ENCODE measurements around the gene NEDD8. TPM values are rescaled to one million over a fixed set of nuclear protein-coding genes. Genes with fewer than 3 reads are reported as not detected.
"Not testable (repeated sequence)": the region's sequence is repeated elsewhere in the genome, so short reads cannot be mapped to it uniquely, and the experiment has no call there.

NEDD8 gene
- total RNA-seq, 4 donors from 2014 or later, result 54.7 to 137 (median 104) TPM

GRCh38 chr14:24231263-24232120, 675 bp downstream of the NEDD8 start:
- Histone ChIP-seq H3K9me3 (no peaks in the 10 kb centered on the region), H3K4me3 (peak overlapping the region; percentile 79), H3K27me3 (no peaks in the 10 kb centered on the region), H3K36me3 (peaks cover 14% of the 10 kb centered on the region), H3K4me1 (peaks cover 39% of the 10 kb centered on the region), H3K27ac (peak overlapping the region; percentile 87)
- no peak for TF ChIP-seq POLR2AphosphoS5 (IDR thresholded peaks at IDR 0.05)
- TF ChIP-seq EP300 (IDR thresholded peaks at IDR 0.05), result no peak
- TF ChIP-seq CTCF (IDR thresholded peaks at IDR 0.05), result no peak
- TF ChIP-seq POLR2A (IDR thresholded peaks at IDR 0.05), result no peak
- peak in 1 of 2 donors; percentile 72 for DNase-seq (ENCODE audit: low spot score in 2 of 2)
- 12% methylated on average over 17 of the region's 23 CpGs for WGBS

- peaks cover 25% of the 10 kb centered on the region for H3K4me1 ChIP-seq
- H3K27me3 ChIP-seq, result no peaks in the 10 kb centered on the region
- 90% methylated on average over 1 of the region's 1 CpG for WGBS
- no peak for DNase-seq (ENCODE audit: low spot score in 2 of 2)
- H3K27ac ChIP-seq, result no peak overlapping the region
- peaks cover 4% of the 10 kb centered on the region for H3K36me3 ChIP-seq
- no peaks in the 10 kb centered on the region for H3K9me3 ChIP-seq
- TF ChIP-seq CTCF (IDR thresholded peaks at IDR 0.05) (no peak), POLR2AphosphoS5 (IDR thresholded peaks at IDR 0.05) (no peak), POLR2A (IDR thresholded peaks at IDR 0.05) (no peak), EP300 (IDR thresholded peaks at IDR 0.05) (no peak)
- no peak overlapping the region for H3K4me3 ChIP-seq
Observed at GRCh38 chr14:24228902-24229301, 3.3 kb downstream of the NEDD8 start.

GRCh38 chr14:24226473-24226872, 5.7 kb downstream of the NEDD8 start:
- Histone ChIP-seq H3K4me3 (no peak overlapping the region), H3K27ac (no peak overlapping the region), H3K27me3 (no peaks in the 10 kb centered on the region), H3K36me3 (peaks cover 4% of the 10 kb centered on the region), H3K9me3 (no peaks in the 10 kb centered on the region), H3K4me1 (peaks cover 11% of the 10 kb centered on the region)
- TF ChIP-seq POLR2AphosphoS5 (IDR thresholded peaks at IDR 0.05) (no peak), EP300 (IDR thresholded peaks at IDR 0.05) (no peak), CTCF (IDR thresholded peaks at IDR 0.05) (no peak), POLR2A (IDR thresholded peaks at IDR 0.05) (no peak)
- 64% methylated on average over 1 of the region's 1 CpG for WGBS
- DNase-seq (ENCODE audit: low spot score in 2 of 2), result no peak

GRCh38 chr14:24224618-24225071, 7.5 kb downstream of the NEDD8 start:
- 79% methylated on average over 7 of the region's 7 CpGs for WGBS
- DNase-seq (ENCODE audit: low spot score in 2 of 2), result no peak
- H3K9me3 ChIP-seq, result no peaks in the 10 kb centered on the region
- H3K27me3 ChIP-seq, result no peaks in the 10 kb centered on the region
- peaks cover 4% of the 10 kb centered on the region for H3K36me3 ChIP-seq
- no peak for TF ChIP-seq POLR2AphosphoS5 (IDR thresholded peaks at IDR 0.05)
- TF ChIP-seq CTCF (IDR thresholded peaks at IDR 0.05), result no peak
- no peak for TF ChIP-seq POLR2A (IDR thresholded peaks at IDR 0.05)
- no peak for TF ChIP-seq EP300 (IDR thresholded peaks at IDR 0.05)
- no peak overlapping the region for H3K4me3 ChIP-seq
- H3K4me1 ChIP-seq, result no peaks in the 10 kb centered on the region
- no peak overlapping the region for H3K27ac ChIP-seq

GRCh38 chr14:24222987-24223386, 9.2 kb downstream of the NEDD8 start:
- DNase-seq (ENCODE audit: low spot score in 2 of 2), result peak in 1 of 2 donors; percentile 11
- not testable (repeated sequence) for H3K27ac ChIP-seq, H3K36me3 ChIP-seq, H3K4me3 ChIP-seq, H3K4me1 ChIP-seq, H3K9me3 ChIP-seq, H3K27me3 ChIP-seq
- over 99% methylated on average over 4 of the region's 4 CpGs for WGBS
